AG09309 (cell line): ENCODE measurements around the gene C10orf90.

Experiments used
- DNase-seq: peaks from one replicate; pipeline ENCODE4 v3.0.0-alpha.2; 2010; ENCODE audit warnings: low read depth
- H3K4me3 ChIP-seq: 2 replicates; pipeline ENCODE4 v1.5.1; 2011; ENCODE audit warnings: mild to moderate bottlenecking, low read depth, low read length, moderate library complexity; ENCODE audit not compliant: control insufficient read depth
- CTCF ChIP-seq: IDR thresholded peaks from 2 replicates; pipeline ENCODE4 v1.5.1; 2011; ENCODE audit warnings: mild to moderate bottlenecking, low read depth, low read length, inconsistent platforms; ENCODE audit not compliant: insufficient read depth, control insufficient read depth; ENCODE audit errors: missing control alignments

The C10orf90 gene

GRCh38 chr10:126459878-126460481 is 210.5 kb downstream of the C10orf90 start:
- peak; percentile 70 for DNase-seq
- no peak for TF ChIP-seq CTCF

GRCh38 chr10:126459032-126459831 is 211.3 kb downstream of the C10orf90 start:
- no peak overlapping the region for H3K4me3 ChIP-seq
- peak; percentile 30 for TF ChIP-seq CTCF
- peak; percentile 10 for DNase-seq

More at GRCh38 chr10:126459878-126460481, 210.5 kb downstream of the C10orf90 start:
- H3K4me3 ChIP-seq: no peak overlapping the region

- TF ChIP-seq CTCF: no peak
- DNase-seq: no peak
- H3K4me3 ChIP-seq: no peak overlapping the region
Observed at GRCh38 chr10:126458466-126458865, 212.0 kb downstream of the C10orf90 start.

GRCh38 chr10:126456632-126457031 is 213.9 kb downstream of the C10orf90 start:
- DNase-seq: no peak

DNA sequence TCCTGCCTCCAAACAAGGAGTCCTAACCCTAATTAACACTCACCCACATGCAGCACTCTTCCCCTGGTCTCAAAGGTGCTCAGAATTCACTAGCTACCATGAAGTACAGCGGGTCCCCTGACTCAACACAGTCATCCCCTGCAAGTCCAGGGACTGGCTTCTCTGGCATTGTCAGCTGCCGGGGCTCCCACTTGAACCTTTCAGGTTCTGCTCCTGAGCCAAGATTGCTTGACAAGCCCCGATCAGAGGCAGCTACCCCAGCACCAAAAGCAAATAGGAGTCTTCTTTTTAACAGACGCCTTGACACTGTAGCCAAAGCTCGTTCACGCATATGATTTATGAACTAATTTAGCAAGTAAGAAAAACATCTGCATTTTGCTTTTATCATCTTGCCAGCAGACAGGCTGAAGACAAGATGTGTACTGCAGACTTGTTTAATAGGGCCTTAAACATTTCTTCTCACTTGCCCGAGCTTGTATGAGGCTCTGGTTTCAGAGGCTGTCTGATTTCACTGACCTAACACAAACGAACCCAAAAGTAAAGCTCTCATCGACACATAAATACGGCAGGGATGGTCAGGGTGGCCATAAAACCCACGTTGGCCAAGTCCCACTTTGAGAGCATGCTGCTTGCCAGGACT is 214.6 kb downstream of the C10orf90 start:
- no peak for TF ChIP-seq CTCF

More at GRCh38 chr10:126456632-126457031, 213.9 kb downstream of the C10orf90 start:
- TF ChIP-seq CTCF: no peak
- no peak overlapping the region for H3K4me3 ChIP-seq

DNA sequence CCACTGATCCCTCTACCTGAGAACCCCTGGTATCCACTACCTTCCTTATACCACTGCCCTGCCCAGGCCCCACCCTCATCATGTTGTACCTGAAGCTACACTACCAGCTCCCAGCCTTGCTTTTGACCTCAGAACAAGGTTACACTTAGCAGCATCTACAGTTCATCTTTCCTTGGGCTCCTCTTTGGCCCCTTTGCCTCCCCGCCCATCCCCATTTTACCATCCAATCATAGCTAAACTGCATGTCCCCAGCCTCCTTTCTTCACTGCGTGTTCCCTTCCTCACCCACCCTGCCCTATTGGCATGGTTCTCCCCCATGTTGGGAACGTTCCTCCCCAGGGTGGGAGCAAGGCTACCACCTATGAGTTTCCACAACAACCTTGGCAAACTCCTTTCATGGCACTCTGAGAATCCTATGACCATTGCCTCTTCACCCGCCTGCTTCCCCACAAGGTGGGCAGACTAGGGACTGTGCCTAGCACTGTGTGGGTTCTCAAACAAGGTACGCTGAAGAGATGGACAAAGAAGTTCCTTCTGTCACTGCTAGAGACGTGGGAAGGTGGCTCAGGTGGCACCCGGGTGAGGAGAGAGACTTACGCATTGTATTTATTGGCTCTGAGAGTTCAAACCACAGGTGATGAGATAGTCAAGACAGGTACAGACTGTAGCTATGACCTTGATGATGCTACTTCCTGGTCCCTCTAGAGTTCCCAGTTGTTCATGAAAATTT is 215.3 kb downstream of the C10orf90 start:
- no peak for DNase-seq
- no peak overlapping the region for H3K4me3 ChIP-seq
- TF ChIP-seq CTCF: no peak

More for the DNA sequence above, 214.6 kb downstream of the C10orf90 start:
- H3K4me3 ChIP-seq: no peak overlapping the region
- DNase-seq: no peak
